ENCODE results near the gene UMODL1.

UMODL1 gene

GRCh38 chr21:42120101-42120902, 49.2 kb downstream of the UMODL1 start:
- DNase-seq (ENCODE audit: low spot score): no peak
- TF ChIP-seq CTCF (IDR thresholded peaks at IDR 0.05; ENCODE audit: extremely low read depth, insufficient read depth, missing control alignments): no peak
- in situ Hi-C loops (cut with MboI; ENCODE audit: low pct_unique_long_range_greater_than_20kb, low sequenced_read_pairs, unreplicated experiment): no loop called here

- no peak for TF ChIP-seq CTCF (IDR thresholded peaks at IDR 0.05; ENCODE audit: extremely low read depth, insufficient read depth, missing control alignments)
- no peak for DNase-seq (ENCODE audit: low spot score)
- in situ Hi-C loops (cut with MboI; ENCODE audit: low pct_unique_long_range_greater_than_20kb, low sequenced_read_pairs, unreplicated experiment): no loop called here
Measured at GRCh38 chr21:42120903-42121535, 49.9 kb downstream of the UMODL1 start.

- in situ Hi-C loops (cut with MboI; ENCODE audit: low pct_unique_long_range_greater_than_20kb, low sequenced_read_pairs, unreplicated experiment): no loop called here
Measured at GRCh38 chr21:42121794-42122193, 50.7 kb downstream of the UMODL1 start.

GRCh38 chr21:42122398-42122797, 51.3 kb downstream of the UMODL1 start:
- no peak for TF ChIP-seq CTCF (IDR thresholded peaks at IDR 0.05; ENCODE audit: extremely low read depth, insufficient read depth, missing control alignments)
- DNase-seq (ENCODE audit: low spot score): no peak
- in situ Hi-C loops (cut with MboI; ENCODE audit: low pct_unique_long_range_greater_than_20kb, low sequenced_read_pairs, unreplicated experiment): no loop called here

More at GRCh38 chr21:42121794-42122193, 50.7 kb downstream of the UMODL1 start:
- TF ChIP-seq CTCF (IDR thresholded peaks at IDR 0.05; ENCODE audit: extremely low read depth, insufficient read depth, missing control alignments): no peak
- no peak for DNase-seq (ENCODE audit: low spot score)

- TF ChIP-seq CTCF (IDR thresholded peaks at IDR 0.05; ENCODE audit: extremely low read depth, insufficient read depth, missing control alignments): no peak
- no peak for DNase-seq (ENCODE audit: low spot score)
- in situ Hi-C loops (cut with MboI; ENCODE audit: low pct_unique_long_range_greater_than_20kb, low sequenced_read_pairs, unreplicated experiment): no loop called here
Measured at GRCh38 chr21:42122808-42123207, 51.7 kb downstream of the UMODL1 start.

GRCh38 chr21:42123219-42123908, 52.2 kb downstream of the UMODL1 start:
- in situ Hi-C loops (cut with MboI; ENCODE audit: low pct_unique_long_range_greater_than_20kb, low sequenced_read_pairs, unreplicated experiment): no loop called here
- TF ChIP-seq CTCF (IDR thresholded peaks at IDR 0.05; ENCODE audit: extremely low read depth, insufficient read depth, missing control alignments): no peak
- no peak for DNase-seq (ENCODE audit: low spot score)
